SK-N-MC (cell line): ENCODE data around the gene AACS.
"Not testable (repeated sequence)": the region's sequence is repeated elsewhere in the genome, so short reads cannot be mapped to it uniquely, and the experiment has no call there.

Experiments
- DNase-seq: peaks from one replicate; pipeline ENCODE4 v3.0.0-alpha.2; 2011; ENCODE audit warnings: low read depth, low spot score
- H3K27ac ChIP-seq: fragments of 200-600 bp; sonication (generic); 2 replicates; pipeline ENCODE4 v1.5.1; 2016; ENCODE audit warnings: mixed run types
- H3K36me3 ChIP-seq: fragments of 200-600 bp; sonication (generic); 2 replicates; pipeline ENCODE4 v1.6.1; 2017; ENCODE audit warnings: antibody characterized with exemption, low read length, mixed read lengths; ENCODE audit not compliant: insufficient read depth
- H3K4me3 ChIP-seq: fragments of 200-600 bp; sonication (generic); 2 replicates; pipeline ENCODE4 v1.5.1; 2016
- H3K9ac ChIP-seq: fragments of 200-600 bp; sonication (generic); 2 replicates; pipeline ENCODE4 v1.8.0; 2017; ENCODE audit warnings: mixed run types, mixed read lengths; ENCODE audit not compliant: insufficient read length
- H3K9me3 ChIP-seq: fragments of 200-600 bp; sonication (generic); 2 replicates; pipeline ENCODE4 v1.6.1; 2017; ENCODE audit warnings: low read depth, mild to moderate bottlenecking, antibody characterized with exemption, low read length, moderate library complexity, mixed read lengths
- EZH2 ChIP-seq: fragments of 200-600 bp; sonication (generic); IDR thresholded peaks from one replicate; pipeline ENCODE4 v1.6.1; 2017; ENCODE audit warnings: antibody characterized with exemption
- FOXP2 ChIP-seq: optimal IDR thresholded peaks from 2 replicates; pipeline ENCODE3; 2011; ENCODE audit warnings: mild to moderate bottlenecking, moderate library complexity; ENCODE audit not compliant: insufficient read depth; ENCODE audit errors: extremely low read length, control extremely low read depth
- POLR2AphosphoS5 ChIP-seq: IDR thresholded peaks from 2 replicates; pipeline ENCODE4 v1.6.1; 2012; ENCODE audit warnings: mild to moderate bottlenecking, low read depth, low read length, borderline replicate concordance

AACS gene

DNA sequence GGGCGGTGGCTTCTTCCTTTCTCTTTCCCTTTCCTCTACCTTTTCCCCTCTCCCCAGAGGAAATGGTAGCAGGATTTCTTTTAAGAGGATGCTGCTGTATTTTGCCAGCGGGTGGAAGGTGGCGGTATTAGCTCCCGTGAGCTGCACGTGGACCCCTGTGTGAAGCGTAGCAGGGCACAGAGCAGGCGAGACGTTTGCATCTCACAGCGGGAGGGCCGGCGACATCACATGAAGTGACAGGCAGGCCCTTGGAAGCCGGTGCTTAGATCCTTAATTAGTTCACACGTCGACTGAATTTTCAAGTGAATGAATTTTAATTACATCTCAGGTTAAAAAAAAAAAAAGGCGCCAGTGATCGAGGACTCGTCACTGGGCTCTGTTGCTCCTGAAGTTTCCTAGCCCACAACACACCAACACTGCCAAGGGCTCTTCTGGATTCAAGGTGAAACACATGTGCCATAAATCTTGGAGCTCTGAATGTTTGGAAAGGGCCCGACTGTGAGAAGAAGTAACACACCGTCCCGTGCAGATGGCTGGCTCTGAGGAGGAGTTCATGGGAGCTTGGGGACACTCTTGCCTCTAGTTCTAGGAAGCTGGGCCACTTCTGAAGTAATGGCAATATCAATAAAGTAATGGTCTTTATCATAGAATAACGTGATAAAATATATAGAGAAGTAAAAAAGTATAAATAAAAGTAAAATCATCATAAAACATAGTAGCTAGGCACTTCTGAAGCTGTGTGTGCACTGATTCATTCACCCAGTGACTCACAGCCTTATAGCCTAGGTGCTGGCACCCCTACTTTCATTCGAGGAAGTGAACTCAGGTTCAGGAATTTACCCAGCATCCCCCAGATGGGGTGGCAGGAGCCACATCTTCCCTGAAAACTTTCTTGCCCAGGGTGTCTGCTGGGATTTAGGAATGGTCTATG is 75.3 kb downstream of the AACS start:
- Histone ChIP-seq H3K27ac (no peak overlapping the region), H3K4me3 (no peak overlapping the region), H3K9ac (no peak overlapping the region), H3K36me3 (no peaks in the 10 kb centered on the region), H3K9me3 (no peaks in the 10 kb centered on the region)
- TF ChIP-seq FOXP2 (no peak), POLR2AphosphoS5 (no peak), EZH2 (no peak)
- no peak for DNase-seq

DNA sequence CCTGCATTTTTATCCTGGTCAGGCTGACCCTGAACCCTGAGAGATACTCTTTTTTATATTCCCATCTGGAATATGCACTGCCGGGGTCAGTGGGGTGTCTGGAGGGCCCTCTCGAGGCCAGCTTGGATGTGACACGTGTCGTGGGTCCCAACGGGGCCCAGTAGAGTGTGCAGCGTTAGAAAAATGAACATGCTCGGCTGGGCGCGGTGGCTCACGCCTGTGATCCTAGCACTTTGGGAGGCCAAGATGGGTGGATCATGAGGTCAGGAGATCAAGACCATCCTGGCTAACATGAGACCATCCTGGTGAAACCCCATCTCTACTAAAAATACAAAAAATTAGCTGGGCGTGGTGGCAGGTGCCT is 76.0 kb downstream of the AACS start:
- H3K9ac ChIP-seq, H3K9me3 ChIP-seq, H3K4me3 ChIP-seq, H3K27ac ChIP-seq, H3K36me3 ChIP-seq, DNase-seq: not testable (repeated sequence)

DNA sequence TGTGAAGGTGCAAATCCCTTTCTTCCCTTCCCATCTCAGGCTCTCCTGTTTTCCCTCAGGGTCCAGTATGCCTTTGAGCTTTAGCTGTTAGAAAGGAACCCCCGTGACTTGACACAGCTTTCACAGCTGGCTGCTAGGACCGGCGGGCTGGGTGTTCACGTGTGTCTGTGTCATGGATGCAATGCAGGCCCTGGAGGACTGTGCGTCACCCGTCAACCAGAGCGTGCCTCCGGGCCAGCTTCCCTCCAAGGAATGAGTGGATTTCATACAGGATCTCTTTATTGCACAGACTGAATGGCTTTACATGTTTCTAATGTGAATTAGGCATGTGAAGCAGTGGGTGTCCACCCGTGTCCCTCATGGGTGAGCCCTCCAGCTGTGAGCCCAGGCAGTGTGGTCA is 77.4 kb downstream of the AACS start:
- TF ChIP-seq POLR2AphosphoS5 = no peak
- TF ChIP-seq FOXP2 = no peak
- TF ChIP-seq EZH2 = no peak

DNA sequence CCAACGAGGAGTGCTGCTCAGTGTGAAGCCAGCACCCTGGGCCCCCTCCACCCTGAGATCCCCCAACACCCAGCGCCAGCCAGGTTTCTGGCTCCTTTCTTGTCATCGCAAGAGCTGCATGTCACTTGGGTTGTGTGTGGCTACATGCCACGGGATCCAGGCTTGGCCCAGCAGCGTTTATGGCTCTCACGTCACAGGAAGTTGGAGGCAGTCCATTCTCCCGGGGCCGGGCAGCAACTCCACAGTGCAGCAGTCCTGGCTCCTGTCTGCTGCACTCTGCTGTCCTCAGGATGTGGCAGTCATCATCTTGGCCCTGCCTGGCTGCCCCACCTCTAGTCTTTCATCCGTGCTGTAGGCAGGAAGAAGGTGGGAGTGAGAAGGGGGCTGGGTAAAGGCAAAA is 78.3 kb downstream of the AACS start:
- no peak overlapping the region for H3K9ac ChIP-seq
- H3K9me3 ChIP-seq = no peaks in the 10 kb centered on the region
- H3K27ac ChIP-seq = no peak overlapping the region
- TF ChIP-seq EZH2 = no peak
- no peak for TF ChIP-seq FOXP2
- TF ChIP-seq POLR2AphosphoS5 = no peak
- no peak for DNase-seq
- H3K36me3 ChIP-seq = no peaks in the 10 kb centered on the region
- no peak overlapping the region for H3K4me3 ChIP-seq

More for the DNA sequence above, 77.4 kb downstream of the AACS start:
- DNase-seq = no peak
- no peak overlapping the region for H3K27ac ChIP-seq
- H3K9ac ChIP-seq = no peak overlapping the region
- no peaks in the 10 kb centered on the region for H3K36me3 ChIP-seq
- no peak overlapping the region for H3K4me3 ChIP-seq
- no peaks in the 10 kb centered on the region for H3K9me3 ChIP-seq

DNA sequence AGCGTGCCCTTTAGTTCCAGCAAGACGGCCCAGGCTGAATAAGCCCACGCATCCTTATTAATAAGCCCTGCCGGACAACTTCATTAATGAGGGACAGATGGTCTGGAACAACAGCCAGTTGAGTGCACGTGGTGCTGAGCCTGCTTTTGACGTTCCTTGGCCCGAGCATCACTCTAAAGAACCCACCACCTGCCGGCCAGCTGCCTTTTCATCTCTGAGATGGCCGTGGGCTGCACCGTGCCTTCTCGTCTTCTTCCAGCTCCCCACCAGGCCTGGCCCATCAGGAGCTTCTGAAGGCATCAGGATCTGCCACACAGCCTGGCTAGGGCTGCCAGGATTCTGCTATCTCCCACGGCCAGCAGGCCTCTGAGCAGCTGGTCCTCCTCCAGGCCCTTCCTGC is 80.0 kb downstream of the AACS start:
- Histone ChIP-seq H3K9me3 (no peaks in the 10 kb centered on the region), H3K27ac (no peak overlapping the region), H3K4me3 (no peak overlapping the region), H3K36me3 (no peaks in the 10 kb centered on the region), H3K9ac (no peak overlapping the region)
- no peak for DNase-seq
- no peak for TF ChIP-seq FOXP2
- TF ChIP-seq EZH2 = no peak
- TF ChIP-seq POLR2AphosphoS5 = no peak

DNA sequence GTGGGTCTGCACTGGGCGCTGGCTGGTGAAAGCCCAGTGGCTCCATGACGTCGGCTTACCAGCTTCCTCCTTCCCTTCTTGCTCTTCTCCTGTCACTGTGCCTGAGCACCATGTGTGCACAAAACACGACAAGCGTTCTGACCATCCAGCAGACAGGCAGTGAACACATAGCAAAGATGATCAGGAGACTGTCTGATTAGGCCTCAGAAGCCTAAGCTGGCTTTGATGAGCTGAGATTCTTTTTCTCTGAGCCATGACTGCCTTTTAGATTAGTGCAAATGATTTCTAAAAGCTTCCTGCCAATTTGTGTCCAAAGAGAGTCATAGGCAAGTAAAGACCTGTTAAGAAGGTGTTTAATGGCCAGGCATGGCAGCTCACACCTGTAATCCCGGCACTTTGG is 83.1 kb downstream of the AACS start:
- DNase-seq = no peak
- H3K9ac ChIP-seq = no peak overlapping the region
- no peaks in the 10 kb centered on the region for H3K9me3 ChIP-seq
- H3K4me3 ChIP-seq = no peak overlapping the region
- TF ChIP-seq EZH2 = no peak
- no peak for TF ChIP-seq FOXP2
- no peak for TF ChIP-seq POLR2AphosphoS5
- no peak overlapping the region for H3K27ac ChIP-seq
- H3K36me3 ChIP-seq = no peaks in the 10 kb centered on the region

DNA sequence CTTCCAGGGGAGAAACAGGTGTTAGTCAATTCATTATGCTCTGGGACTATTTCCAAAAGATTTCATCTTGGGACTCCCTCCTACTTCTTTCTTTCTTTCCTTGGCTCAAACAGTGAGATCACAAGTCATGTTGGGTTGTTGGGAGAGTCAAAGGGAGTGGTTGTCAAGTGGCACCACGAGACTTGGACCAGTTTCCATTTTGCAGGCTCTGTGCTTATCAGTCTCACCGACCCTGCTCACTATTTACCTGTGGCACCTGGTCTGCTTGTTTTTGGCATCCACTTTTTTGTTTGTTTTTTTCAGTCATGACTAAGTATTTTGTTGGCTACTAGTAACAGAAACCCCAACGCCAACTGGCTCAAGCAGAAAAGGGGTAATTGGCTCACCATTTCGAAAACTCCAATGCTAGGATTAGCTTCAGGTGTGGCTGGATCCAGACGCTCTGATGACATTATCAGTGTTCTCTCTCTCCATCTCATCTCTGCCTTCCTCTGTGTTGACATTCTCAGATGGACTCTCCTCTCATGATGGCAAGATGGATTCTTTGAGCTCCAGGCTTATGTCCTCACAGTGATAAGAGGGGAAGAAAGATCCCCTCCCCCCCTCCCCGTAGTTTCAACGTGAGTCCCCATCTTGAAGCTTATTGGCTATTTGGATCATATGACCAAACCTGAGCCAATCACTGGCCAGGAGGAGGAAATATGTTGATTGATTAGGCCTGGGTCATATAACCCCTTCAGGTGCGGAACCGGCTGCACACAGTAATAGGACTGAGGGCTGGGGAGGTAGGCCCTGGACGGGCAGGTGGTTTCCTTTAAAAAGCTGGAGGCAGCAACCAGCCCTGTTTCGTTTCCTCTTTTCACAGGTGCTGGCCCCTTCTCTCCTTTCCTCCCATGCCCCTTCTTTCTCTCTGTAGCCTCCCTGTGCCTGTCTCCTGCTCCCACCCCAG is 84.2 kb downstream of the AACS start:
- no peaks in the 10 kb centered on the region for H3K36me3 ChIP-seq
- H3K27ac ChIP-seq = no peak overlapping the region
- DNase-seq = no peak
- H3K9me3 ChIP-seq = no peaks in the 10 kb centered on the region
- TF ChIP-seq EZH2 (no peak), FOXP2 (no peak), POLR2AphosphoS5 (no peak)
- H3K4me3 ChIP-seq = no peak overlapping the region
- H3K9ac ChIP-seq = no peak overlapping the region

DNA sequence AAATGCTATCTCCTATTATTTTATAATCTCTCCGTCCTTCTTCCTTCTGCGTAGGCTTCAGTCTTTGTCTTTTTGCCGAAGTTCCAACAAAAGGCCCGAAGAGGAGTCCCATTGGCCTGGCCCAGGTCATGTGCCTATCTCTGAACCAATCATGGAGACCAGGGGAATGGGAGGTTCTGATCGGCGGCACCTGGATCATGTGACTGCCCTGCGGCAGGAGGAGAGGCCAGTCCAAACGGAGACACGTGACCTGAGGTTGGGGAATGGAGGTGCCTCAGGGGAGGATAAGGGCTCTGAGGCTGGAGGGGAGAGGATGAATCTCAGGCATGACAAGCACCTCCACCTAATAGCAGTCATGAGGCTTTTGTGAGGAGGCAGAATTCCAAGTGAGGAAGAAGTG is 86.0 kb downstream of the AACS start:
- DNase-seq = no peak

DNA sequence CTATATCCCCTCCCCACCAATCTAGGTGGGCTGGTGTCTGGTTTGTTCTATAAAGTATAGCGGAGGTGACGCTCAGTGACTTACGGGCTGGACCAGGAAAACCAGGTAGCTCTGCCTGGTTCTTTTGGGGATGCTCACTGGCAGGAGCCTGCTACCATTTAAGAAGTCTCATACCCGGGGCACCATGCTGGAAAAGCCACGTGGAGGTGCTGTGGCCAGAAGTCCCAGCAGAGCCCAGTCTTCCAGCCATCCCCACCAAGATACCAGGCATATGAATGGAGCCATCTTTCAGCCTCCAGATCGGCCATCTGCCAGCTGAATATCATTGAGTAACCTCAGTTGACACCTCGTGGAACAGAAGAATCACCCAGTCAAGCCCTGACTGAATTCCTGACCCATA is 87.2 kb downstream of the AACS start:
- TF ChIP-seq FOXP2 (no peak), POLR2AphosphoS5 (no peak), EZH2 (no peak)
- Histone ChIP-seq H3K27ac (no peak overlapping the region), H3K4me3 (no peak overlapping the region), H3K9ac (no peak overlapping the region), H3K36me3 (no peaks in the 10 kb centered on the region), H3K9me3 (no peaks in the 10 kb centered on the region)
- DNase-seq = no peak

More for the DNA sequence above, 86.0 kb downstream of the AACS start:
- H3K36me3 ChIP-seq = no peaks in the 10 kb centered on the region
- TF ChIP-seq EZH2 (no peak), FOXP2 (no peak), POLR2AphosphoS5 (no peak)
- no peak overlapping the region for H3K4me3 ChIP-seq
- H3K9ac ChIP-seq = no peak overlapping the region
- no peaks in the 10 kb centered on the region for H3K9me3 ChIP-seq
- H3K27ac ChIP-seq = no peak overlapping the region
